HCT116 (cell line): ENCODE data around the gene KYNU.

Experiments
- CTCF ChIP-seq, 3 experiments: fragments of 200-600 bp in 1 of 3; sonication (generic) in 1 of 3; IDR thresholded peaks in 2 of 3; conservative IDR thresholded peaks in 1 of 3; 2 replicates each; pipeline ENCODE4 v1.5.1; 2012 to 2017; ENCODE audit warnings: low read depth in 2 of 3, low read length in 2 of 3, antibody characterized with exemption in 1 of 3, borderline replicate concordance in 1 of 3, control low read depth in 1 of 3, mild to moderate bottlenecking in 1 of 3, mixed read lengths in 1 of 3, mixed run types in 1 of 3, moderate library complexity in 1 of 3; ENCODE audit not compliant: insufficient read depth in 1 of 3
- EGR1 ChIP-seq: IDR thresholded peaks from 2 replicates; pipeline ENCODE4 v1.6.1; 2012; ENCODE audit warnings: low read depth
- EZH2 ChIP-seq: fragments of 200-600 bp; sonication (generic); IDR thresholded peaks from 2 replicates; pipeline ENCODE4 v1.6.1; 2017; ENCODE audit warnings: antibody characterized with exemption, mixed run types
- JUND ChIP-seq: IDR thresholded peaks from 2 replicates; pipeline ENCODE4 v1.6.1; 2012
- POLR2A ChIP-seq: IDR thresholded peaks from 2 replicates; pipeline ENCODE4 v1.7.0; 2011; ENCODE audit warnings: borderline replicate concordance; ENCODE audit not compliant: insufficient read depth, insufficient read length; ENCODE audit errors: extremely low read depth
- POLR2AphosphoS5 ChIP-seq: IDR thresholded peaks from 2 replicates; pipeline ENCODE4 v1.6.1; 2011; ENCODE audit warnings: mild to moderate bottlenecking, low read depth, low read length, moderate library complexity
- RAD21 ChIP-seq: IDR thresholded peaks from 2 replicates; pipeline ENCODE4 v1.6.1; 2012; ENCODE audit warnings: low read depth, mild to moderate bottlenecking
- SRF ChIP-seq: IDR thresholded peaks from 2 replicates; pipeline ENCODE4 v1.6.1; 2012; ENCODE audit warnings: low read depth

GRCh38 chr2:142869461-142870106 is 7.9 kb upstream of the KYNU start:
- TF ChIP-seq EGR1 (no peak), EZH2 (no peak), CTCF (IDR thresholded peaks at IDR 0.05 in 2 of 3, conservative IDR thresholded peaks at IDR 0.05 in 1 of 3; ENCODE audit: borderline replicate concordance in 1 of 3, insufficient read depth in 1 of 3, low read depth in 2 of 3, low read length in 2 of 3) (no peak), POLR2AphosphoS5 (no peak), POLR2A (no peak), RAD21 (no peak), JUND (no peak), SRF (no peak)
